Omental fat pad (tissue), 4 donors: ENCODE data around the gene ITPRIP. TPM values are rescaled to one million over a fixed set of nuclear protein-coding genes. Genes with fewer than 3 reads are reported as not detected.
A peak's percentile ranks its signal among the peaks of the same experiment; 100 is the strongest.

ENCODE experiments used
- ATAC-seq: fragments of 150-250 bp; one replicate; pipeline ENCODE4 v1.9.1; 2016; ENCODE audit warnings: mild to moderate bottlenecking, moderate library complexity; ENCODE audit not compliant: low FRiP score
- DNase-seq: peaks from one replicate; pipeline ENCODE4 v3.0.0-alpha.2; 2019; ENCODE audit warnings: low spot score
- CTCF ChIP-seq, 3 donors: fragments of 450-650 bp; IDR thresholded peaks; one replicate each; pipeline ENCODE4 v1.5.1; 2016 to 2017; ENCODE audit warnings: antibody characterized with exemption in 3 of 3, mild to moderate bottlenecking in 3 of 3, moderate library complexity in 2 of 3
- total RNA-seq, 4 donors: library from RNA; depleted of rRNA; stranded (reverse); fragments of >200 nt; gene quantifications; one replicate each; pipeline ENCODE4 v1.1.0, GENCODE V29; 2016

ITPRIP gene
- total RNA-seq, 4 donors from 2014 or later = 23.4 to 66.2 (median 49.9) TPM

GRCh38 chr10:104350127-104350635, 11.9 kb upstream of the ITPRIP start:
- peak; percentile 54 for ATAC-seq
- peak in 1 of 3 donors; percentile 68 for TF ChIP-seq CTCF (IDR thresholded peaks at IDR 0.05)
- no peak for DNase-seq

- DNase-seq (no peak), ATAC-seq (peak; percentile 75)
- TF ChIP-seq CTCF (IDR thresholded peaks at IDR 0.05) = no peak
Measured at GRCh38 chr10:104349623-104350126, 11.4 kb upstream of the ITPRIP start.

GRCh38 chr10:104348601-104349000, 10.3 kb upstream of the ITPRIP start:
- TF ChIP-seq CTCF (IDR thresholded peaks at IDR 0.05) = no peak
- ATAC-seq = no peak
- no peak for DNase-seq

DNA sequence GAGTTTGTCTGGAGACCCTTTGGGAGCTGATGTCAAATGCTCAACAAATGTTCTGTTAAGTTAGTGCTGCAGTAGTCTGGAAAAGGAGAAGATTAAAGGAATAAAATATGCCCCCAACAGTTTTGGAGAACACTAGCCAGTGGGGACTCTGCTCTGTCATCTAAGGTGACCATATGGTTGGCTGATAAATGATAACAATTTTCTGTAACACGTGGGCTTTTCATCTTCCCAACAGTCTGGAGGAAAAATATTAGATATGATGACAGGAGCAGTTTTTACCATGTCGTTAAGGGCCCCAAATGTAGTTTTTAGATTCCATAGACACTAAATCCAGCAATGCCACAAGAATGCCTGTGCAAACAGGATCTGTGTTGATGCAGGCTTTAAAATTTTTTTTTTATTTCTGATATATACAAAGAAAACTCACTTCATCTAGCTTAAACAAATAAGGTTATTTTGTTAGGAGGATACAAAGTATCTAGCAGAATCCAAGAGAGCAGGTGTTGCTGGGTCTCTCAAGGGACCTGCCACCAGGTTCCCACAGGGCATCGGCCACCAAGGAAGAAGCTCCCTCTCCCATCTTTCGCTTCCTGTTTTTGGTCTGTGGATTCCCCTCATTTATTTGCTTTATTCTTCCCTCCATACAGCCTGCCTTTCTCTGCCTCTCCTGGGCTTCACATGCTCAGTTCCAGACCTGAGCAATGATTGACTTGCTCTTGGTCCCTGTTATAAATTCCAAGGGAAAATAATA, 9.2 kb upstream of the ITPRIP start:
- no peak for ATAC-seq
- TF ChIP-seq CTCF (IDR thresholded peaks at IDR 0.05) = no peak
- DNase-seq = no peak

DNA sequence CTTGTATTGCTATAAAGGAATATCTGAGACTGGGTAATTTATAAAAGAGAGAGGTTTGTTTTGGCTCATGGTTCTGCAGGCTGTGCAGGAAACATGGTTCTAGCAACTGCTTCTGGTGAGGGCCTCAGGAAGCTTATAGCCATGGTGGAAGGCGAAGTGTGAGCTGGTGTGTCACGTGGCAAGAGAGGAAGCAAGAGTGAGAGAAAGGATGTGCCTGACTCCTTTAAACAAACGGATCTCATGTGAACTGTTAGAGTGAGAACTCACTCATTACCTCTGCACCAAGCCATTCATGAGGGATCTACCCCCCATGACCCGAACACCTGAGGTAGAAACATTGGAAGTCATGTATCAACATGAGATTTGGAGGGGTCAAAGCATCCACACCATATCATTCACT, 7.7 kb upstream of the ITPRIP start:
- no peak for ATAC-seq
- TF ChIP-seq CTCF (IDR thresholded peaks at IDR 0.05) = no peak
- DNase-seq = no peak

DNA sequence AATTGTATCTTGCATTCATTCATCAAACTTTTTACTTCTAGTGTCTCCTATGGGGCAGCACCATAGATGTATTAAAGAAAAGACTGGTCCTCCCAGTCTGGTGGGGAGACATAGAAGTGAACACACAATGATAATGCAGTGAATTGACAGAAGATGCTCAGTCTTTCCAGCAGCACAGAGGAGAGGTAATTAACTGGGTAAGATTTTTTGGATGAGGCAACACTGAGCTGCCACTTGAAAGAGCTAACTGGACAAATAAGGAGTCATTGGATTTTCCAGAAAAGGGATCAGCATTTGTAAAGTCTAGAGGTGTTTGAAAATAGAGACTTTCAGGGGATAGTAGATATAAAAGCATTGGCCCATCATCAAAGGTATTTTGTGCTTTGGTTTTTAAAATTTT, 7.2 kb upstream of the ITPRIP start:
- no peak for DNase-seq
- ATAC-seq = no peak
- no peak for TF ChIP-seq CTCF (IDR thresholded peaks at IDR 0.05)

DNA sequence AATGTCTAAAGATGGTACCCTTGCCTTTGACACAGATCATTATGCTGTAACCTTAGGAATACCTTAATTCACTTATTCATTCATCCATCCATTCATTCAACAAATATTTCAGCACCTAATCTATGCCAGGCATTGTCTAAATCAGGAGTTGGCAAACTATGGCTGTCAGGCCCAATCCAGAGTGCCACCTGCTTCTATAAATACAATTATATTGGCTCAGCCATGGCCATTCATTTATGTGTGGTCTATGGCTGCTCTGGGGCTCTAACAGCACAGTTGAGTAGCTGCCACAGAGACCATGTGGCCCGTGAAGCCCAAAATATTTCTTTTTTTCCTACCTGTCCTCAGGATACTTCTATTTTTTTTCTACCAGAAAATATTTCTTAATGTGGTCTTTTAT, 6.0 kb upstream of the ITPRIP start:
- ATAC-seq = no peak
- DNase-seq = no peak
- TF ChIP-seq CTCF (IDR thresholded peaks at IDR 0.05) = no peak
